Astrocyte of the spinal cord (primary cell): ENCODE data around the gene UAP1L1.

Source experiments
- DNase-seq: peaks from one replicate; pipeline ENCODE4 v3.0.0; 2011; ENCODE audit warnings: low read depth, low spot score
- H3K4me3 ChIP-seq: 2 replicates; pipeline ENCODE4 v1.5.1; 2011; ENCODE audit warnings: low read depth, mild to moderate bottlenecking, low read length, moderate library complexity
- in situ Hi-C: cut with HindIII; loops from 2 replicates; pipeline ENCODE4 v1.10.0; 2017; ENCODE audit warnings: low sequenced_read_pairs
- TF ChIP-seq, protein P1 (sequence below): IDR thresholded peaks from 2 replicates; pipeline ENCODE4 v1.5.1; 2012; ENCODE audit warnings: low read depth, mild to moderate bottlenecking, low read length, inconsistent platforms

Gene UAP1L1

DNA sequence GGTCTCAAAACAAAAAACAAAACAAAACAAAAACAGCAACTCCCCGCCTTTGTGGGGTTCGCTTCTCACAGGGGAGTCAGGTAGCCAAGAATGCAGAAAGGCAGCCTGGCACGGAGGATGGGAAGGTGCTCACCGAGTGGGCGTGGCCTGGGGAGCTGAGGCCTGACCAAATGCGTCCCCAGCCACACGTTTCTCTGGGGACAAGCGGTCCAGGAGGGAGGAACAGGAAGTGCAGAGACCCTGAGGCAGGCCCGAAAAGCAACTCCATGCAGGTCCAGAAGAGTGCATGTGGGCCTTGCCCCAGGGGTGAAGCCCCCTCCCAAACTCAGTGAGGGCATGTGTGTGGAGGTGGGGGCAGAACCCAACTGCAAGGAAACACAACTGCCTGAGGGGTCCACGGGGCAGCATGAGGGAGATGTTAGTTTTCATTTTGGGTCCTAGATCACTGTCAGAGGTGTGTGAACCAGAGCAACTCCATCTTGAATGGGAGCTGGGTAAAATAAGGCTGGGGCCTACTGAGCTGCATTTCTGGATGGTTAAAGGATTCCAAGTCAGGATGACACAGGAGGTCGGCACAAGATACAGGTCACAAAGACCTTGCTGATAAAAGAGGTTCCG is 2.6 kb upstream of the UAP1L1 start:
- no peak overlapping the region for H3K4me3 ChIP-seq
- no peak for DNase-seq
- in situ Hi-C loops: no loop called here
- TF ChIP-seq, protein P1, sequence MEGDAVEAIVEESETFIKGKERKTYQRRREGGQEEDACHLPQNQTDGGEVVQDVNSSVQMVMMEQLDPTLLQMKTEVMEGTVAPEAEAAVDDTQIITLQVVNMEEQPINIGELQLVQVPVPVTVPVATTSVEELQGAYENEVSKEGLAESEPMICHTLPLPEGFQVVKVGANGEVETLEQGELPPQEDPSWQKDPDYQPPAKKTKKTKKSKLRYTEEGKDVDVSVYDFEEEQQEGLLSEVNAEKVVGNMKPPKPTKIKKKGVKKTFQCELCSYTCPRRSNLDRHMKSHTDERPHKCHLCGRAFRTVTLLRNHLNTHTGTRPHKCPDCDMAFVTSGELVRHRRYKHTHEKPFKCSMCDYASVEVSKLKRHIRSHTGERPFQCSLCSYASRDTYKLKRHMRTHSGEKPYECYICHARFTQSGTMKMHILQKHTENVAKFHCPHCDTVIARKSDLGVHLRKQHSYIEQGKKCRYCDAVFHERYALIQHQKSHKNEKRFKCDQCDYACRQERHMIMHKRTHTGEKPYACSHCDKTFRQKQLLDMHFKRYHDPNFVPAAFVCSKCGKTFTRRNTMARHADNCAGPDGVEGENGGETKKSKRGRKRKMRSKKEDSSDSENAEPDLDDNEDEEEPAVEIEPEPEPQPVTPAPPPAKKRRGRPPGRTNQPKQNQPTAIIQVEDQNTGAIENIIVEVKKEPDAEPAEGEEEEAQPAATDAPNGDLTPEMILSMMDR: no peak

DNA sequence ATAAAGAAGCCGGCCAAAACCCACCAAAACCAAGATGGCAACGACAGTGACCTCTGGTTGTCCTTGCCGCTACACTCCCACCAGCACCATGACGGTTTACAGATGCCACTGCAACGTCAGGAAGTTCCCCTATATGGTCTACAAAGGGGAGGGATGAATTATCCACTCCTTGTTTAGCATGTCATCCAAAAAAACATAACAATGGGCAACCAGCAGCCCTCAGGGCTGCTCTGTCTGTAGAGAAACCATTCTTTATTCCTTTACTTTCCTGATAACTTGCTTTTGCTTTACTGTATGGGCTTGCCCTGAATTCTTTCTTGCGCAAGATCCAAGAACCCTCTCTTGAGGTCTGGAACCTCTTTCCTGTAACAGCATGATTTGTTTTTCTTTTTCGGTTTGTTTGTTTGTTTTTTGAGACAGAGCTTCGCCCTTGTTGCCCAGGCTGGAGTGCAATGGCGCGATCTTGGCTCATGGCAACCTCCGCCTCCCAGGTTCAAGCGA is 2.0 kb upstream of the UAP1L1 start:
- in situ Hi-C loops: no loop called here
- TF ChIP-seq, protein P1: no peak
- no peak overlapping the region for H3K4me3 ChIP-seq
- no peak for DNase-seq

DNA sequence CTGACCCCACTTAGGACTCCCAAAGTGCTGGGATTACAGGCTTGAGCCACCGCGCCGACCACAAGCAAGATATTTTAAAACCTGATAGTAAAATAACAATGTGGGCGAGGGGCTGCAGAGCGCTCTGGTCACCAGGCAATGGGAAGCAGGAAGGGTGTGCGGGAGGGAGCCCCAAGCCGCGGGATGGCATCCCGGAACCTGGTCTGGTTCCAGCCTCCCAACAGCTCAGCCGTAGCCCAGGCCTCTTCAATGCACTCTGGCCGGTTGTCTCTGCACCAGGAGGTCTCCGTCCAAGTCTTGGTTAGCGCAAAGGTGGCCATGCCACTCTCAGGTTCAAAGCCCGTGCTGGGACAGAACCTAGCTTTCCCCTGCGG is 694 bp upstream of the UAP1L1 start:
- no peak for DNase-seq
- in situ Hi-C loops: no loop called here

DNA sequence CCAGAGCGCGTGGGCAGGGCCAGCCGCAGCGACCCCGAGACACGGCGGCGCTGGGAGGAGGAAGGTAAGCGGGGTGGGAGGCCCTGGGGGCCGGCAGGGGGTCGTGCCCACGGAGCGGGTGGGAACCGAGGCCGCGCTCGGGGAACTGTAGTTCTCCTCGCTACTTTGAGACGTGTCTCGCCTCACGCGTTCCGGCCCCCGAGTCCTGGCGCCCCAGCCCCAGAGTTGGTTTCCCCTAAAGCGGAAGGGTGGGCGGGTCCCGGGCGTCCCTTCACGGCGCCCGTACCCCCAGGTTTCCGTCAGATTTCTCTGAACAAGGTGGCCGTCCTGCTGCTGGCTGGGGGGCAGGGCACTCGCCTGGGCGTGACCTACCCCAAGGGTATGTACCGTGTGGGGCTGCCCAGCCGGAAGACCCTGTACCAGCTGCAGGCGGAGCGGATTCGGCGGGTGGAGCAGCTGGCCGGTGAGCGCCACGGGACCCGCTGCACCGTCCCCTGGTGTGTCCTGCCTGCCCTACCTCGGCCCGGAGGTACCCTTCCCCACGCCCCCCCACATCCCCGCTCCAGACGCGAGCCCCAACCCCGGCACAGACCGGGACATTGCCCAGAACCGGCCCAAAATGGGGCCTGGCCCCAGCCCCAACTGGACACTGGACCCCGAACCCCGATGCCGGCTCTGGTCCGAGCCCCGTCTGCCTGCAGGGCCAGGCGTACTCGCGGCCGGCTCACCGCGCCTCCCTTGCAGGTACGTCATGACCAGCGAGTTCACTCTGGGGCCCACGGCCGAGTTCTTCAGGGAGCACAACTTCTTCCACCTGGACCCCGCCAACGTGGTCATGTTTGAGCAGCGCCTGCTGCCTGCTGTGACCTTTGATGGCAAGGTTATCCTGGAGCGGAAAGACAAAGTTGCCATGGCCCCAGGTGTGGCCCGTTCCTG is 709 bp downstream of the UAP1L1 start:
- TF ChIP-seq, protein P1: no peak
- in situ Hi-C loops: no loop called here
- peak overlapping the region; percentile 58 for H3K4me3 ChIP-seq
- no peak for DNase-seq

More for the DNA sequence above, 694 bp upstream of the UAP1L1 start:
- no peak overlapping the region for H3K4me3 ChIP-seq
- TF ChIP-seq, protein P1: no peak

DNA sequence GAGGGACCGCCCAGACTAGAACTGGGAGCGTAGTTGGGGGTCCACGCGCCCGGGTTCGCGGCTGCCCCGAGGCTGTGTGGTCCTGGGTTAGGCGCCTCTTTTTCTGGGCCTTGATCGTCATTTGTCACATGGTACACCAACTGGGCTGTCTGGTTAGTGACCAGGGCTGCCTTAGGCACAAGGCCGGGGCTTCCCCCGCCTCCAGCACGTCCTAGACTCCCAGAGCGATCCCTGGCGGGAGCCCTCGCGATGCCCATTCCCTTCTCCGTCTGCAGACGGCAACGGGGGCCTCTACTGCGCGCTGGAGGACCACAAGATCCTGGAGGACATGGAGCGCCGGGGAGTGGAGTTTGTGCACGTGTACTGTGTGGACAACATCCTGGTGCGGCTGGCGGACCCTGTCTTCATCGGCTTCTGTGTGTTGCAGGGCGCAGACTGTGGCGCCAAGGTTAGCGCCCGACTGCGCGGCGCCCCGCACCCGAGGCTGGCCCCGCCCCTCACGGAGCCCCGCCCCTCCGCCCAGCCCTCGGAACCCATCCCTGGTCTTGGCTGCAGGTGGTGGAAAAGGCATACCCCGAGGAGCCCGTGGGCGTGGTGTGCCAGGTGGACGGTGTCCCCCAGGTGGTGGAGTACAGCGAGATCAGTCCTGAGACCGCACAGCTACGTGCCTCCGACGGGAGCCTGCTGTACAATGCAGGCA is 1.5 kb downstream of the UAP1L1 start:
- H3K4me3 ChIP-seq: peak overlapping the region; percentile 58
- DNase-seq: no peak
- TF ChIP-seq, protein P1: no peak
- in situ Hi-C loops: no loop called here

DNA sequence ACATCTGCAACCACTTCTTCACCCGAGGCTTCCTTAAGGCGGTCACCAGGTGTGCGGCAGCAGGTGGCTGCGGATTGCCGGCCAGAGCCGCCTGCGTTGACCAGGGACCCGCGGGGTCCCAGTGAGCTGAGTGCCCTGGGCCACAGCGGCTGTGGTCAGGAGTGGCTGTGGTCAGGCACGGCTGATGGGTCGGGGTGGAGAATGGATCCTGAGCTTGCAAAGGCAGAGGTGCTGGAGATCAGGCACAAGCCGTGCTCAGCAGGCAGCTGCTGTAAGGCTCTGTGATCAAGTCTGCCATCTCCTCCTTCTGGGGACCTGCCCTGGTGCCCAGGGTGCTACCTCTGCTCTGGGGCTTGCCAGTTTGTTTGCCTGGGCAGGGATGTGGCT is 2.1 kb downstream of the UAP1L1 start:
- DNase-seq: no peak
- TF ChIP-seq, protein P1: no peak
- H3K4me3 ChIP-seq: no peak overlapping the region
- in situ Hi-C loops: no loop called here
